ENCODE results near the gene RNLS. TPM values are rescaled to one million over a fixed set of nuclear protein-coding genes. Genes with fewer than 3 reads are reported as not detected.

The RNLS gene
- total RNA-seq, 2 donors from 2014 or later: 2.1 to 2.4 TPM

DNA sequence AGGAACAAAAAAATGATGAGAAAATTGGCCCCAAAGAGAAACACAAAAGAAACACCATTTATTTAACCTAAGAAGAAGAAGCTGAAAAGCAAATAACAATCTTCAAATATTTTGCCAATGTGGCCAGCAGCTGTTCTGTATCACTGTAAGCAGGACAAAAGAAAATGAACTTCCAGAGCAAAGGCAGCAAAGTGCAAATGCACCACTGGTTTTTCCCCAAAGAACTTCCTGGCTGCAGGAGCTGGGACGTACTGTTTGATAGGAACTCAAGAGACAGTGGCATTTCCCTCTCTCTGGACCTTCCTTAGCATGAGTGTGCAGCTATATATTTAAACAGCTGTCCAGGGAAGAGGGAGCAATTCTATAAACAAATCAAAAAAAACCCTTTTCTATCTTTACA lies 60.4 kb downstream of the RNLS start:
- Mint-ChIP-seq H3K27ac (no peak overlapping the region), H3K4me3 (no peak overlapping the region), H3K27me3 (no peaks in the 10 kb centered on the region), H3K4me1 (no peaks in the 10 kb centered on the region), H3K9me3 (no peaks in the 10 kb centered on the region), H3K36me3 (ENCODE audit: low read depth) (no peaks in the 10 kb centered on the region)
- ATAC-seq (replicated peaks): no peak

- no peaks in the 10 kb centered on the region for H3K27me3 Mint-ChIP-seq
These were observed 61.3 kb downstream of the RNLS start for GRCh38 chr10:88521791-88522190.

GRCh38 chr10:88515235-88515634 lies 67.9 kb downstream of the RNLS start:
- Mint-ChIP-seq H3K4me1 (no peaks in the 10 kb centered on the region), H3K27ac (no peak overlapping the region), H3K36me3 (ENCODE audit: low read depth) (no peaks in the 10 kb centered on the region), H3K4me3 (no peak overlapping the region), H3K27me3 (no peaks in the 10 kb centered on the region), H3K9me3 (peaks cover 3% of the 10 kb centered on the region)
- ATAC-seq (replicated peaks): no peak

More at GRCh38 chr10:88521791-88522190, 61.3 kb downstream of the RNLS start:
- no peak overlapping the region for H3K27ac Mint-ChIP-seq
- H3K4me1 Mint-ChIP-seq: no peaks in the 10 kb centered on the region
- ATAC-seq (replicated peaks): no peak
- no peaks in the 10 kb centered on the region for H3K36me3 Mint-ChIP-seq (ENCODE audit: low read depth)
- no peak overlapping the region for H3K4me3 Mint-ChIP-seq
- H3K9me3 Mint-ChIP-seq: no peaks in the 10 kb centered on the region

DNA sequence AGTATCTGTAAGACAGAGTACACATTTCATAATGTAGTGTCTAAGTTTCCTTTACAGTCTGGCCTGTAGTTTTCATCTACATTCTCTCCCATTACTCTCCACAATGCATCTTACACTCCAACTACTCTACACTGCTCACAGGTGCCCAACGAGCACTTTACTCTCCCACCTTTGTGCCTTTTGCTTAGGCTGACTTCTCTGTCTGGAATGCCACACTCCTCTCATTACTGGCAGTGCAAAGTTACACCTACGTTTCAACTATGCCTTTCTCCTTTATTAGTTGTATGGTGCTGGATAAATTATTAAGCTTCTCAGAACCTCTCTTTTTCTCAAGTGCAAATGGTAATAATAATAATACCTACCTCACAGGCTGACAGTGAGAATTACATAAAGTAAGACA lies 70.5 kb downstream of the RNLS start:
- Mint-ChIP-seq H3K4me3 (no peak overlapping the region), H3K27me3 (no peaks in the 10 kb centered on the region), H3K36me3 (ENCODE audit: low read depth) (no peaks in the 10 kb centered on the region), H3K4me1 (no peaks in the 10 kb centered on the region), H3K27ac (no peak overlapping the region), H3K9me3 (peaks cover 3% of the 10 kb centered on the region)
- no peak for ATAC-seq (replicated peaks)

- H3K27me3 Mint-ChIP-seq: no peaks in the 10 kb centered on the region
- H3K36me3 Mint-ChIP-seq (ENCODE audit: low read depth): no peaks in the 10 kb centered on the region
- H3K4me1 Mint-ChIP-seq: no peaks in the 10 kb centered on the region
- no peaks in the 10 kb centered on the region for H3K9me3 Mint-ChIP-seq
- no peak overlapping the region for H3K4me3 Mint-ChIP-seq
- no peak for ATAC-seq (replicated peaks)
- no peak overlapping the region for H3K27ac Mint-ChIP-seq
These were observed 74.3 kb downstream of the RNLS start for GRCh38 chr10:88508796-88509195.

- no peak overlapping the region for H3K4me3 Mint-ChIP-seq
- H3K36me3 Mint-ChIP-seq (ENCODE audit: low read depth): no peaks in the 10 kb centered on the region
- H3K27ac Mint-ChIP-seq: no peak overlapping the region
- H3K4me1 Mint-ChIP-seq: no peaks in the 10 kb centered on the region
- no peaks in the 10 kb centered on the region for H3K27me3 Mint-ChIP-seq
- no peak for ATAC-seq (replicated peaks)
- H3K9me3 Mint-ChIP-seq: no peaks in the 10 kb centered on the region
These were observed 75.2 kb downstream of the RNLS start for GRCh38 chr10:88507826-88508453.

DNA sequence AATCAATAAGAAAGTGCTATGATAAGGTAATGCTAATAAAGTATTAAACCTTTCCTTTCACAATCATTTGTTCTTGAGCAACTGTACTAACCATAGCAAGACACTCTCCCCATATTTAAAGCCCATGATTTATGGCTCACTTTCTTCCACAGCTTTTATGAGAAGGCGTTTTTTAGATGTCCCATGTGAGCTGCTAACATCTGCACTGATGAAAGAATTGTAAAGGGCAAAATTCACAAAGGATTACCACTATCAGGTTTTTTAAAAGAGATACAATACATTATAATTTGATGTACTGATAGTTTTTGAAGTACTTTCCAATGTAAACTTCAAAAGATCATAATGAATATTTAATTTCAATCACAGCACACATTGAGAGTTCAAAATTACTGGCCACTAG lies 75.7 kb downstream of the RNLS start:
- Mint-ChIP-seq H3K4me1 (no peaks in the 10 kb centered on the region), H3K9me3 (no peaks in the 10 kb centered on the region), H3K27ac (no peak overlapping the region), H3K4me3 (no peak overlapping the region), H3K27me3 (no peaks in the 10 kb centered on the region), H3K36me3 (ENCODE audit: low read depth) (no peaks in the 10 kb centered on the region)
- no peak for ATAC-seq (replicated peaks)

DNA sequence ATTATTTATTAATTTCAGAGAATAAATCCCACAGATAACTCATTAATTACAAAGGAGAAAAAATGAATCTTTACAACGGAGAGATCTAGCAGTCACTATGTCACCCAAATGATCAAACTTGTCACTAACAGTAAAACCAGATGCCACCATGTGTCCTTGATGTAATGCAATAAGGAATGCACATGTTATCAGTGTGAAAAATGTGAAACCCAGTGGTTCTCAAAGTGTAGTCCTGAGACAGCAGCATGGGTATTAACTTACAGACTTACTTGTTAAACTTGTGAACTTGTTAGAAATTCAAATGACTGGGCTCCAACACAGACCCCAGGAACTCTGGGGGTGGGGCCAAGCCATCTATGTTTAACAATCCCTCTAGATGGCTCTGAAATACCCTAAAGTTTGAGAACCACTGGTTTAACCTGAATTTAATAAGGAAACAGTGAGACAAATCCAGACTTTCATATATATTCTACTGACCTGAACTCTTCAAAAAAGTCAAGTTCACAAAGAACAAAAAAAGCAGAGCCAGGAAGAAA lies 77.4 kb downstream of the RNLS start:
- Mint-ChIP-seq H3K4me3 (no peak overlapping the region), H3K27ac (no peak overlapping the region)

DNA sequence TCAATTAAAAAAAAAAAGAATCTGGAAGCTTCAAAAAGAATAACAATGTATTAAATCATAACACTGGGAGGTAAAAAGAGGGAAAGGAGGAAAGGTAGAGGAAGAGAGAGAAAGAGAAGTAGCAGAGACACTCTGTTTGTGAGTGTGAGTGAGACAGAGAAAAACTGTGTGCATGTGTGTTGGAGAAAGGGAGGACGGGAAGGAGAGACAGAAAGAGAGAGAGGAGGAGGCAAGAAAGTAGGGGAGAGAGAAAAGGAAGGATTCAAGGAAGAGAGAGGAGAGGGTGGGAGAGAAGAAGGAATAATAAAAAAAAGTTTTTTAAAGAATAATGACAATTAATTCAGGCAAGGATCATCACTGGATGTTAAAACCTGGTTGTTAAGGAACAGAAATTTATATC lies 77.9 kb downstream of the RNLS start:
- Mint-ChIP-seq H3K4me1 (no peaks in the 10 kb centered on the region), H3K9me3 (no peaks in the 10 kb centered on the region), H3K27me3 (no peaks in the 10 kb centered on the region), H3K36me3 (ENCODE audit: low read depth) (no peaks in the 10 kb centered on the region), H3K27ac (no peak overlapping the region), H3K4me3 (no peak overlapping the region)
- no peak for ATAC-seq (replicated peaks)

More for the DNA sequence above, 77.4 kb downstream of the RNLS start:
- H3K27me3 Mint-ChIP-seq: no peaks in the 10 kb centered on the region
- no peak for ATAC-seq (replicated peaks)
- no peaks in the 10 kb centered on the region for H3K9me3 Mint-ChIP-seq
- H3K4me1 Mint-ChIP-seq: no peaks in the 10 kb centered on the region
- no peaks in the 10 kb centered on the region for H3K36me3 Mint-ChIP-seq (ENCODE audit: low read depth)

- Mint-ChIP-seq H3K27ac (no peak overlapping the region), H3K27me3 (no peaks in the 10 kb centered on the region), H3K4me1 (peaks cover 2% of the 10 kb centered on the region), H3K36me3 (ENCODE audit: low read depth) (no peaks in the 10 kb centered on the region), H3K4me3 (no peak overlapping the region), H3K9me3 (no peaks in the 10 kb centered on the region)
- ATAC-seq (replicated peaks): no peak
These were observed 82.5 kb downstream of the RNLS start for GRCh38 chr10:88500656-88501055.

- Mint-ChIP-seq H3K36me3 (ENCODE audit: low read depth) (no peaks in the 10 kb centered on the region), H3K27me3 (no peaks in the 10 kb centered on the region), H3K27ac (no peak overlapping the region), H3K4me1 (peaks cover 4% of the 10 kb centered on the region), H3K4me3 (no peak overlapping the region), H3K9me3 (no peaks in the 10 kb centered on the region)
- ATAC-seq (replicated peaks): no peak
These were observed 83.3 kb downstream of the RNLS start for GRCh38 chr10:88499569-88500470.

- no peak overlapping the region for H3K27ac Mint-ChIP-seq
- no peaks in the 10 kb centered on the region for H3K36me3 Mint-ChIP-seq (ENCODE audit: low read depth)
- H3K9me3 Mint-ChIP-seq: no peaks in the 10 kb centered on the region
- no peak for ATAC-seq (replicated peaks)
- no peaks in the 10 kb centered on the region for H3K27me3 Mint-ChIP-seq
- peaks cover 4% of the 10 kb centered on the region for H3K4me1 Mint-ChIP-seq
- H3K4me3 Mint-ChIP-seq: no peak overlapping the region
These were observed 85.2 kb downstream of the RNLS start for GRCh38 chr10:88497913-88498312.

DNA sequence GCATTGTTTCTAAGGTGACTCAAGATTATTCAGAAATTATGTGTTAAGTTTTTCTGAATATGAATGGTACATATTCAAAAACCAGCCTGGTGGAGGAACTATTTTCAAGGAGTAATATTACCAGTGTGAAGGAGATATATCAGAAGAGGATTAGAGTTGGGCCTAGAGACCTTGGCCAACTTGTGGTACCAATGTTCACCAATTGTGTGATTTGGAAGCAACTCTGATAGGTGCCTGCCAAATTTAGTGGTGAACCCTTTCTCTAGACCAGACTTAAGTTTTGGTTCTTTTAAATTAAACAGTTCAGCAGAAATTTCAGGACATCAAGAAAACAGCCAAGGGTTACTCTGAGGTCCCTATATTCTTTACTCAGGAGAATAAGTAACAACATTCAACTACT lies 88.6 kb downstream of the RNLS start:
- no peak for ATAC-seq (replicated peaks)

GRCh38 chr10:88493691-88494483 lies 89.2 kb downstream of the RNLS start:
- H3K4me1 Mint-ChIP-seq: peaks cover 4% of the 10 kb centered on the region
- no peak for ATAC-seq (replicated peaks)
- no peaks in the 10 kb centered on the region for H3K36me3 Mint-ChIP-seq (ENCODE audit: low read depth)
- no peaks in the 10 kb centered on the region for H3K27me3 Mint-ChIP-seq
- no peak overlapping the region for H3K27ac Mint-ChIP-seq
- H3K4me3 Mint-ChIP-seq: no peak overlapping the region
- no peaks in the 10 kb centered on the region for H3K9me3 Mint-ChIP-seq

More for the DNA sequence above, 88.6 kb downstream of the RNLS start:
- H3K4me3 Mint-ChIP-seq: no peak overlapping the region
- H3K9me3 Mint-ChIP-seq: no peaks in the 10 kb centered on the region
- no peak overlapping the region for H3K27ac Mint-ChIP-seq
- H3K36me3 Mint-ChIP-seq (ENCODE audit: low read depth): no peaks in the 10 kb centered on the region
- peaks cover 4% of the 10 kb centered on the region for H3K4me1 Mint-ChIP-seq
- H3K27me3 Mint-ChIP-seq: no peaks in the 10 kb centered on the region
